ENCODE measurements around the gene APOBEC4.
A peak's percentile ranks its signal among the peaks of the same experiment; 100 is the strongest.

APOBEC4 gene

GRCh38 chr1:183674886-183675285 lies 21.8 kb upstream of the APOBEC4 start:
- no peak for DNase-seq (ENCODE audit: low read depth)

DNA sequence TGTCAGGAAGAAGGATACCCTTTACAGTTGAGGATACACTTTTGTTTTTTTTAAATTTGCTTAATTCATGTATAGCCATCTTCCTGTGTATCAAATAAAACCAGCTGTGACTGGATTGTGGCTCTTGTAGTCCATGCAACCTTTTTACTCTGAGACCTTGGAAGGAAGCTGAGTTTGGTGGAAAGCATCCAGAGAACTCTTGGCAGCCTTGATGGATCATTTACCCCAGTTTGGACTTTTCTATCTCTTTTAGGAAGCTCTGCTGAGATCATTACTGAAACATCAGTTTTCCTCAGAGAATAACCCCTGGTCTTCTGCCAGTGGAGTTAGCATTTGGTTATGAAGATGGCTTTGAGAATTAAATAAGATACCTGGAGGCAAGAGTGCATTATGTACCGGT lies 21.2 kb upstream of the APOBEC4 start:
- DNase-seq (ENCODE audit: low read depth), result no peak

- DNase-seq (ENCODE audit: low read depth), result no peak
Measured at GRCh38 chr1:183673605-183674323, 20.6 kb upstream of the APOBEC4 start.

GRCh38 chr1:183670169-183670568 lies 17.1 kb upstream of the APOBEC4 start:
- DNase-seq (ENCODE audit: low read depth), result no peak

DNA sequence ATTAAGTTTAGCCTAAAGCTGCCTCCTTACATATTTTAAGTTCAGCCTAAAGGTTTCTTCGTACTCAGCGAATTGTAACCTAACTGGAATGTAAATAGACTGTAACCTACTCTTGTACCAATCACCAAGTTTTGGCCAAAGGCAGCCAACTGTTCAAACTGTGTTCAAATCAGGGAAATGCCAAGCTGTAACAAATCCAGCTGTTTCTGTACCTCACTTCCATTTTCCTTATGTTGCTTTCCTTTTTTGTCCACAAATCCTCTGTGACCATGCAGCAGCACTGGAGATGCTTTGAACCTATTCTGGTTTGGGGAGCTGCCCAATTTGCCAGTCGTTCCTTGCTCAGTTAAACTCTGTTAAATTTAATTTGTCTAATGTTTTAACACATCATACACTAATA lies 3.2 kb upstream of the APOBEC4 start:
- no peak for DNase-seq (ENCODE audit: low read depth)

DNA sequence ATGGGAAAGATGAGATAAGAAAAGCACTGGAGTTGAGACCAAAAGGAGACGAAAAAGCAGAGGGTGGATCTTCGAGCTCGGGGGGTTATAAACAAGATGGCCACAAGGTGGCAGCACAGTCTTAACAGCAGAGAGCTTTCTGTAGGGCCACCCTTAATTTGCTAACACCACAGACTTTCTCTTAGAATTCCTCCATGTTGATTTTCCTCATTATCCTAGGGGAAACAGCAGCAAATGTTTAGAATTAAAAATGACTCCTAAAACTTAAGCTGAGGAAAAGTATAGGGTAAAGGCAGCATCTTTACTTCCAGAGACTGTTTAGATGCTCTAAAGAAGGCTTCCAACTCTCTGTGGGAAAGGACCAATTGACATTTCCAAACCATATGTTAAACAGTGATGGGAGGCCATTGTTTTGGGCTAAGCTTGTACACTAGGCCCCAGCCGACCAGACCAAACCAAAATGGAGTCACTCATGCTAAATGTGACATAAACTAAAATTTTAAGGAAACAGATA lies 2.5 kb upstream of the APOBEC4 start:
- peak; percentile 48 for DNase-seq (ENCODE audit: low read depth)

- DNase-seq (ENCODE audit: low read depth), result no peak
Measured at GRCh38 chr1:183654706-183655105, 1.6 kb upstream of the APOBEC4 start.

GRCh38 chr1:183653876-183654451 lies 848 bp upstream of the APOBEC4 start:
- no peak for DNase-seq (ENCODE audit: low read depth)

- no peak for DNase-seq (ENCODE audit: low read depth)
Measured at GRCh38 chr1:183653462-183653794, 312 bp upstream of the APOBEC4 start.

GRCh38 chr1:183652107-183652506 lies 1.0 kb downstream of the APOBEC4 start:
- DNase-seq (ENCODE audit: low read depth), result no peak

- DNase-seq (ENCODE audit: low read depth), result no peak
Measured at GRCh38 chr1:183651612-183652011, 1.5 kb downstream of the APOBEC4 start.

- no peak for DNase-seq (ENCODE audit: low read depth)
Measured at GRCh38 chr1:183648042-183648441, 5.1 kb downstream of the APOBEC4 start.

DNA sequence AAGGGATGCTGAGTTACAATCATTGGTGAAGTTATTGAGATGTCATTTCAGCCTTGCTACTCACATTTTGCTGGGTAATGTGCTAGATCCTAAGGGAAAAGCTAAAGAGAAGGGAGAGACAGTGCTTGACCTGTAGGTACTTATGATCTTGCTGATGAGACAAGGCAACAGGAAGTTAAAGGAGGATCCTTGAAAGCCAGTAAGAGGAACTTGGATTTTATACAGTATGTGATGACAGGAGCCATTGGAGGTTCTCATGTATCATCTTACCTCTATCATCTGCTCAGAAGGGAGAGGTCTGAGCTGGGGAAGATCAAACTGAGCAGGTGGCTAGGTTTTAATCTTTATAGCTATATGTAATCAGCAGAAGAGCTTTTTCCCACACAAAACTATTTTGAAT lies 6.3 kb downstream of the APOBEC4 start:
- no peak for DNase-seq (ENCODE audit: low read depth)

DNA sequence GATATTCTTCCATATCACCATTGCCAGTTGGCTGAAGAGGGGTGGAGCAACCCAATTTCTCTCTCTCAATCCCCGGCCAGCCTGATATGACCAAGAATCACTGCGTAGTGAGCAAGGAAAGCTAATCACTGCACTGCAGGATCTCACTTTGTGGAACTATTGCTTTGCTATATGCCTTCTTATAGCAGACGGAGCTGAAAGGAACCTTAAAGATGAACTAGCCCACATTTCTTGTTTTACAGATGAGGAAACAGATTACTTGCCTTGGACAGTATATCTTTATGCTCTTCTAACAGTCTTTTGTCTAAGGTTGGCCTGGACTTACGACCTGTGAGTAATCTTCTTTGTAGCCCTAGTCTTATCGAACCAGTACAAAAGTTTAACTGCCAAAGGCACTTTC lies 7.6 kb downstream of the APOBEC4 start:
- DNase-seq (ENCODE audit: low read depth), result no peak

DNA sequence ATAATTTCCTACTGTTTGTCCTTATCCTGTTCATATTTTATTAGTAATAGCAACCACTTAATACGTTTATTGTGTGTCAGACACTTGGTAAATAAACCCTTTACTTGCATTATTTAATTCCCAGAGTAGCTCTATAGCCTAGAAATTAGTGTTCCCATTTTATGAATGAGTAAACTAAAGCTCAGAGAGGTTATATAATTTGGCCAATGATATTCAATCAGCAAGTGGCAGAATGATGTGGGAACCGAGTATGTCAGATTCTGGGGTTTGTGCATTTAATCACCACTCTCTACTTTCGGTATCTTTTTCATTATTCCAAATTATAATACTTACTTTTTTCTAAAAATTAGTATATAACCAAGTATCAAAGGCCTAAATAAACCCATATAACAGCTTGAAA lies 10.9 kb downstream of the APOBEC4 start:
- no peak for DNase-seq (ENCODE audit: low read depth)

- DNase-seq (ENCODE audit: low read depth), result no peak
Measured at GRCh38 chr1:183640193-183640592, 12.9 kb downstream of the APOBEC4 start.

- no peak for DNase-seq (ENCODE audit: low read depth)
Measured at GRCh38 chr1:183638649-183639387, 14.3 kb downstream of the APOBEC4 start.

DNA sequence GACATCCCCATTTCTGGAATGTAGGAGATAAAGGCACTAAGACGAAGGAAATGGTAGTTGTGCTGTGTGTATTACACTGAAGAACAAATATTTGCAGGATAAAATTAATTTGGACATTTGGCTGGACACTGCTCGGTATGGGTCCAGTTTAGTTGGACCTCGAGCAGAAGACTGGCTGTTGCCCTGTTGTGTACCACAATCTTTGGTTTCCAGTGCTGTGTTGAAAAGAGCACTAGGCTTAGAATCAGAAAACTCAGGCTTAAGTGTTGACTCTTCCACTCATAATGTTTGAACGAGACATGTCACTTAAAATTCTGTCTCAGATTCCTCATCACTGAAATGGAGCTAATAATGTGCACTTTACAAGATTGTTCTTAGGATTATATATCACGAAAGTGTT lies 16.3 kb downstream of the APOBEC4 start:
- DNase-seq (ENCODE audit: low read depth), result no peak

DNA sequence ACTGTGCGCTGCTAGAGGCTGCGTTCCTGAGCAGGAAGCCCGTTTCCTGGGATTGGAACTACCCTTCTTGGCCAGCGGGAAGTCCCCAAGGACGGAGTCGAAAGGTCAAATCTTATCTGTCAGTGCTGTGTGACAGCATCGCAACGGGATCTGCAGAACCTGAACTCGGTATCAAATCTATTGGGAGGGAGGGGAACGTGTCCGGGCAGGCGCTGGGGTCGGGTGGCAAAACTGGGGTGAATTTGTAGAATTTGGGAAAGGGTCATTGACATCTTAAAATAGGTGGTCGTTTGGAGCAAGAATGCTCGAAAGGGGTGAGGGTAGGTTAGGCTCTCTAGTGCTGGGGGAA lies 16.8 kb downstream of the APOBEC4 start:
- DNase-seq (ENCODE audit: low read depth), result no peak

- DNase-seq (ENCODE audit: low read depth), result peak; percentile 95
Measured at GRCh38 chr1:183635606-183636333, 17.3 kb downstream of the APOBEC4 start, which contains the start of gene ARPC5. ARPC5 (minus strand) TSS chr1:183635783; CDS start chr1:183635659, 124 bp downstream.

DNA sequence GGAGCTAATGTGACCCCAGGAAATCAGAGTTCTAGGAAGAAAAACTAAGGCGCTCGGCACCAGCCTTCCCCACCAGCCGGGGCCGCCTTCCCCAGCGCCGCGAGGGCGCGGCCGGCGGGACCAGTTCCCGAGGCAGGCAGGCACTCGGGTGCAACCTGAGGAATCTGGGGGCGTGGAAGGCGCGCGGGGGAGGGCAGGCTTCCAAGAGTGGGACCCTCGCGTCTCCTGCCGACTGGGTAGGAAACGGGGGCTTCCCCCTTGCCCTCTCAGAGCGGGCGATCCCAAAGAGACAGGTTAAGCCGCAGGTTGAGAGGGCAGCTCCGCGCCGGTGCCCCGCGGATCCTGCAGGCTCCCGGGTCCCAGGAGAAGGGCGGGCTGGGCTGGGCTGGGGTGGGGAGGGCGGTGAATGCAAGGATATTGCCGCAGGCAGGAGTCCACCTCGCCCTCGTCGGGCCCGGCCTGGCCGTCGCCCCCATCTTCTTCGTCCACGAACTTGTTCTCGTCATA lies 18.0 kb downstream of the APOBEC4 start:
- DNase-seq (ENCODE audit: low read depth), result no peak

DNA sequence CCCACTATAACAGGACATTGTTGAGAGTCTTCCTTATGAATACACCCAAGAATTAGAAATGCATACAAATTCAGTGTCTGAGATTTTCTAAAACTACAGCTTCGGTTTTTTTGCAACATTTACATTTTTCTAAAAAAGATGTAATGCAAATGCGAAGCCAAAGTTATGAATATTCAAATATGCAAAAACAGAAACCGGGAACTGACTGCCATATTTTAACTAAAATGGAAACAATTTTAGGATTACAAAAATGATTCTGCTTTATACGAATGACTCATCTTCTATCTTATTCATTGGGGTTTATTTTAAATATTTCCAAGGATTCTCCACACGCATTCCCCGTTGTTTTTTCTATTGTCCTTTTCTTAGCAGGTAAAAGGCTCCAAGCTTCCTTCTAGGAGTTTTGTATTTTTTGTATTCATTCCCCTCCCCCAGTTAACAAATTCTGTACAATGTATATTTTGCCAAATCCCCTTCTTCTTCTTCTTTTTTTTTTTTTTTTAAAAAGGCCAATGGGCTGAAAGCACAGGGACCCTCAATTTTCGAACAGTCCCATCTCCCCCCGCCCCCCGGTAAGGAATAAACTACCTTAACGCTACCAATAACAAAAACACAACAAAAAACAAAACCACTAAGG lies 18.6 kb downstream of the APOBEC4 start:
- no peak for DNase-seq (ENCODE audit: low read depth)

All from stimulated activated CD8-positive, alpha-beta memory T cell treated with anti-CD3 and anti-CD28 coated beads, Interleukin-7, amount 100 ng/mL, for 24 hours (primary cell).